HG02623 (cell line): Measurements from ENCODE around the gene RORC.
"Not testable (repeated sequence)": the region's sequence is repeated elsewhere in the genome, so short reads cannot be mapped to it uniquely, and the experiment has no call there.

ENCODE experiments used
- ATAC-seq: cut with Tn5 transposase; IDR thresholded peaks from one replicate; pipeline ENCODE4 v1.9.1; 2021; ENCODE audit warnings: moderate library complexity; ENCODE audit not compliant: unreplicated experiment

RORC gene

DNA sequence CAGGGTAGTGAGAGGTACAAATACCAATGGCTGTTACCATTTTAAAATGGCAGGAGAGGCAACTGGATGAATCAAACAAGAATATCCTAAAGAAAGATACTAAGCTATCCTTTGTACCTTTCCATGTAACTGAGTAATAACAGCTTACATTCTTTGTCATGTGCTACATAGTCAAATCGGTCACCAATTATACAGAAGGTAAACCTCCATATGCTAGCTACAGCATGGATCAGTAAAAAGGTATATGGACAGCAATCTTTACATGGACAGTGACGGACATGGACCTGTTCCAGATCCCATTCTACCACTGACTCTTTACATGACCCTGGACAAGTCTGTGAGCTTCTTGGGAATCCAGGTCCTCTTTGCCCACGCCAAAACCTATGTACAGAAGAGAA, 54.9 kb downstream of the RORC start:
- ATAC-seq: no peak

DNA sequence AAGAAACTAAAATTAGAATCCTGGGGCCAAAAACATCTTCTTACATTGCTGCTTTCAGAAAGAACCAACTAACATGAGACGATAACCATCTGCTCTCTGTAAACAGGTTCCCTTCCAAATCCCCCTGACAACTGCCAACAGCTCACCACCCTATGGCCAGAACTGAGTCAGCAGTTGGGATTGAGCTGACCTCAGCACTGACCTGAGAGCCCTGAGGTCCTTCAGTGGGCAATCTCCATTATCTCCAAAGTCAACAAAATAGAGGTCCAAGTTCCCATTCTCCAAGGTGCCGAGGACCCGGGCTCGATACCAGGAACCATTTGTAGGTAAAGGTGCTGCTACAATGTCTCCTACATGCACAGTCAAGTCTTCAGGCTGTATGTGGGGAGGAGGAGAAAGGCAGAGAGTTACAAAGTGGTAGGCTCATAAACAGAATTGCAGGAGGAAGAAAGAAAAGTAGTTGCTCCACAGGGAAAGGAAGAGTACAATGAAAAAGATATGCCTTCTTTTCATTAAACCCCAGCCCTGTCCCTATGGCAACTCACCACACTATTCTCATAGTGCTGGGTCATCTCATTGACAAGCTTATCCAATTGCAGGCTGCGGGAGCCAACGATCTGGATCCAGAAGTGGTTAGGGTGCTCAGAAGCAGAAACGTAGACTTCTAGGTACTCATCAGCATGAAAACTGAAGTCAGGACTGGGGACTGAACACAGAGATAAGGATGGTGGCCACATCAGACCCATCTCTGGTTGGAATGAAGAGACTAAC, 55.5 kb downstream of the RORC start:
- no peak for ATAC-seq

DNA sequence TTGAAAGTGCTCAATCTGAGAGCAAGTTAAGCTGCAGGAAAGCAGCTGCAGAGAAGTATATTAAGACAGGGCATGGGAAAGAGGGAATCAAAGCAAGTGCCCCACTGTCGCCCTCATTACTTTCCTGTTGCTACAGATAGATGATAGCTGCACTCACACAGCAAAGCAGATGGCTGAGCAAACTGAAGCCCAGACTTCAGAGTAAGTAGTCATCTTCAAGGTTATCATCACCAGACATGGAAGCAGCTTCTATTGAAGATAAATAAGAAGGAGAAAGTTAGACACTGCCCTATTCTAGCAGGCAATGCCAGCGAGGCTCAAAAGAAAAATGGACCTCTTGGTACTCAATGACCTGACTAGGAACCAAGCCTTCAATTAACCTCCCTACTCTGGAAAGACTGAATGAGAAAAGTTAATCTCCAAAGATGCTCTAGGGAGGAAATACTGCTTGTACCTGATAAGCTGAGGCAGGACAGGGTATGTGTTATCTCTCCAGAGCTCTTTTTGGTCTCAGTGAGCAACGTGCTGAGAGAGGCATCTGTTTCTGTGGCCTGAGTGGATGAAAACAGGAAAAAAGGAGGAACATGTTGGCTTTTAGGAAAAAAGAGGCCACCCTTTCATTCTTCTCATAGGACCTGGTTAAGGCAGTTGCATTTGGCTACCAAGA, 57.2 kb downstream of the RORC start:
- ATAC-seq: no peak

DNA sequence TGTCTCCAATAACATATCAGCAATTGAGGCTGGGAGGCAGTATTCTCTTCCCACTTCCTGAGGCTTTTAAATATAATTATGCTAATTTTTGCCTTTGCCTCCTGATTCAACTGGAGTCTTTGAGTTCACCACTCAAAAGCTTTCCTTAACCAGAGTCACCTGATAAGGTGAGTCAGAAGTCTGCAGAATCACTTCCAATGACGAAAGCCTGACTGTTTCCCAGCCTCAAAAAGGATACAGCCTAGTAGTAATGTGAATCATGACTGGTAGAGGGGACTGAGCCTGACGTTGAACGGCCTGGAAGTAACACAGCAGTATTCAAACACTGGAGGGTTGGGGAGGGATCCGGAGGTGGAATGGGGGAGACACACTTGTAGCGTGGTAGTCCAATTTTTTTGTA, 57.9 kb downstream of the RORC start:
- no peak for ATAC-seq

DNA sequence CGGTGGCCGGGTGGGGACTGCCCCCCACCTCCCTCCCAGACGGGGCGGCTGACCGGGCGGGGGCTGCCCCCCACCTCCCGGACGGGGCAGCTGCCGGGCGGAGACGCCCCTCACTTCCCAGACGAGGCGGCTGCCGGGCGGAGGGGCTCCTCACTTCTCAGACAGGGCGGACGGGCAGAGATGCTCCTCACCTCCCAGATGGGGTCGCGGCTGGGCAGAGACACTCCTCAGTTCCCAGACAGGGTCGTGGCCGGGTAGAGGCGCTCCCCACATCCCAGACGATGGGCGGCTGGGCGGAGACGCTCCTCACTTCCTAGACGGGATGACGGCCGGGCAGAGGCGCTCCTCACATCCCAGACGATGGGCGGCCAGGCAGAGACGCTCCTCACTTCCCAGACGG, 62.3 kb downstream of the RORC start:
- not testable (repeated sequence) for ATAC-seq

DNA sequence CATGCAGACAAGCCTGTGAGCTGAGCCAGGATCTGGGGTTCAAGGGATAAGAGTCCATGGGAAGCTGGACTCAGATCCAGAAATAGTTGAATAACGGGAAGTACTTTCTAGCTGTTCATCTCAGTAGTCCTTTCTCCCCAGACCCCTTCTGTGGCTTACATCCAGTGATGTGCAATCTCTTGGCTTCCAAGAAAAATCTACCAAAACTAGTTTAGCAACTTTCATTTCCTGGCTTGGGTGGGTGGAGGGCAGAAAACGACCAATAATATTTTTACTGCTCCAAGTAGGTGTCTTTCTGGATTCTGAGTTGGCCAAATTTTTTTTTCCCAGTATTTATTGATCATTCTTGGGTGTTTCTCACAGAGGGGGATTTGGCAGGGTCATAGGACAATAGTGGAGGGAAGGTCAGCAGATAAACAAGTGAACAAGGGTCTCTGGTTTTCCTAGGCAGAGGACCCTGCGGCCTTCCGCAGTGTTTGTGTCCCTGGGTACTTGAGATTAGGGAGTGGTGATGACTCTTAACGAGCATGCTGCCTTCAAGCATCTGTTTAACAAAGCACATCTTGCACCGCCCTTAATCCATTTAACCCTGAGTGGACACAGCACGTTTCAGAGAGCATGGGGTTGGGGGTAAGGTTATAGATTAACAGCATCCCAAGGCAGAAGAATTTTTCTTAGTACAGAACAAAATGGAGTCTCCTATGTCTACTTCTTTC, 63.1 kb downstream of the RORC start:
- ATAC-seq: not testable (repeated sequence)

DNA sequence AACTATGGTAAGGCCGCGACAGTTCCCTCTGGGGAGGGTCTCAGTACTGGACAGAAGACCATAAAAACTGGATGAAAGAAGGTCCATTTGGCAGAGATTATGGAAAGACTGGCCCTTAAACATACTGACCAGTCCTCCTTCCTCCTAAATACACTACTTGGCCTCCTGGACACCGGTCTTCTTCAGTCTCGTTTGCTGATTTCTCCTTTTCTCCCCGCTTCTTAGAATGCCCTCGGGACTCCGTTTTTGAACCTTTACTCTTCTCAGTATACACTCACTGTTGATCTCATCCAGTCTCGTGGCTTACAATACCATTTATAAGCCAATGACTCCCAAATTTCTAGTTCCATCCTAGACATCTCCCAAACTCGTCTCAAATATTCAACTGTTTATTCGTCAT, 67.6 kb downstream of the RORC start:
- ATAC-seq: no peak

DNA sequence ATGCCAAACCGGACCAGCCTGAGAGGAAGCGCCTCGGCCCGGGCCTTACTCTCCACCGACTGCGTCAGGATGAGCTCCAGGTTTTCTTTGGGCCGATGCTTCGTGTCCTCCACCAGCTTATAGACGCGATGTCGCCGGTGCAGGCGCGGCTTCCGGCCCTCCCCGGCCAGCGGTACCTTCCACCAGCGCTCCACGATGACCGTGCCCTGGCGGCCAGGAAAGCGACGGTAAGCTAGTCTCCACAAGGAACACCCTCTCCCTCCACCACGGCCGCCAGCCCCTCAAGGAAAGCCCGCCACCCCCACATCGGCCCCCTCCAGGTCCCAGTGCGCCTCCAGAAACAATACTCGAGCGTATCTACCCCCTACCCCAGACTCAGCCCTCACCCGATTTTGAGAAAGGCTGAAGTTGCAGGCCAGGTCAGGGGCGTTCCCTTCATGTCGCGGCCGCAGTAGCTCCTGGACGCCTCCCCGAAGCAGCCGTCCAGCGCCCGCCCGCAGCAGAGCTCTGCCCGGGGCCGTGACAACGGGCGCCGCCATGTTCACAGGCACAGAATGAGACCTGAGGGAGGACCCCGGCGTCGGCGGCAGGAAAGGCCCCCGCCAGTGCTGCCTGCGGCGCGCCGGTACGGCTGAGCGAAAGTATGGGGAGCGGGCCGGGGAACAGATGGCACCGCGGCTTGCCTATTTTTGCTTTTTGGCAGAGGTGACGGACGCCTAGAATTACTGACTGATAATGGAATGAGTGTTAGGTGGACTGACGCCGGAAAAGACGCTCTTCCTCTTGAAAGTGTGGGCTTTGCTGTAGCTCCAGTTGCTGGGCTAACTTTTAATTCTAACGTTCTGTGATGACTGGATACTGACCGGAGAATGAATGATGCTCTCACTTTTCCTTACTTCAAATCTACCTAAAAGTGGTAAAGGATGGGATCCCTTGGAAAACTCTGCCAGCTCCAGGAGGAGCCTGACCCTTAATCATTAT, 68.4 kb downstream of the RORC start, which contains the start of gene MRPL9:
TSS of gene MRPL9 (minus strand) at position 556 of the 981 bp plus-strand sequence. CDS start at position 539, 17 bp downstream.
- peak; percentile 84 for ATAC-seq

DNA sequence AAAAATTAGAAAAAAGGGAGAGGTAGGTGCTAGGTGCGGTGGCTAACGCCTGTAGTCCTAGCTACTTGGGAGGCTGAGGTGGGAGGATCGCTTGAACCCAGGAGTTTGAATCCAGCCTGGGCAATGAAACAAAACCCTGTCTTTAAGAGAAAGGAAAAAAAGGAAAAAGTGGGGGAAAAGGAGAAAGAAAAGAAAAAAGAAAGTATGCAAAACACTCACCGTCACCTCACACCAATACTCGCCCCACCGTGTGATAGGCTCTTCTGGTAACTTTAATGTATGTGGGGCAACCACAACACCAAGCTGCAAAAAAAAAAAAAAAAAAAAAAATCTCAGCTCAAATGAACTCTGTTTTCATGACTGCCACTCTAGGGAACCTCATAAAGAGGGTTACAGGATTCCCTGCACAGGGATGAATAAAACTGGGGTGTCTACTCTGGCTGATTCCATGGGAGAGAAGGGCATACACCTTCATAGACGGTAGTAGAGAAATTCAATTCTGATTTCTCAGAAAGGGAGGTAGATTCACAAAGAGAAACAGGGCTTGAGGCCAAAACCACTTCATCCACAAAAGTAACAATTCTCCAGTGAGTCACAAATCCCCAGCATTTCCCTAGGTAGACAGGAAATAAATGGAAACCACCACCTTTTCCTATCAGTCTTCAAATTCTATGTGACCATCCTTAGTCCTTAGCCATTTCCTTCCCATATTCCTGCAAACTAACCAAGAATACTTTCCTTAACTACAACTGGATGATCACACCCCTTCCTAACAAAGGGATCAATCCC, 70.8 kb downstream of the RORC start:
- ATAC-seq: no peak

DNA sequence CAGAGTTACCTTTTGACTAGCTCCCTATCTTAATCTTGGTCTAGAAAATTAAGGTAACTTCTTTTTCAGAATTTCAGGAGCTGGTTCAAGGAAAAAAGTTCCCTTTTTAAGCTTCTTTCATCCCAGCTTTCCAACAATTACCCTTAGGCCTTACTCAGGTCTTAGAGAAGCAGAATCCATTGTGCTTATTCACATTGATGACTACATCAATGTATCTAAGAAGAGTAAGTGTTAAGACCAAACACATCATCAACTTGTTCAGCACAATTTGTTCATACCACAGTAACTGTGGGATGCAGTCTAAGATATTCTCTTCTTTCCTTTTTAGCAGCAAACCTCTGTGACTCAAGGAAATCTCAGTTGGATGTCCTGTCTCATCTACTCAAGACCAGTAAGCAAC, 72.4 kb downstream of the RORC start:
- ATAC-seq: no peak

DNA sequence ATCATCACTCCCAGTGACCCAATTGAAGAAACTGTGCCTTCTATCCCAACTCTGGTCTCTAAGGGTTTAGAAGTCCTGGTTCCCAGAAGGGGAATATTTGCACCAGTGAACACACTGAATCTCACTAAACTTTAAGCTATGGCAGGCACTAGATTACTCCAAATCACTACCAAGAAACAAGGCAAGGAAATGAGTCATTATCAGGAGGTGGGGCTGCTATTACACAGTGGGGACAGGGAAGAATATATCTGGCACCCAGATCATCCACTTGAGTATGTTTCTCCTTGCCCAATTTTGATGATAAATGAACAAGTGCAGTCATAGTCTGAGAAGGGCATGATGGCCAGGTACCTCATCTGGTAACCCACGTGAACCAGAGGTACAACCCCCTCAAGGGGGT, 75.3 kb downstream of the RORC start:
- ATAC-seq: no peak
